Heart left ventricle (tissue), 13 donors: ENCODE measurements around the gene RAB3C.

ENCODE experiments used
- CTCF ChIP-seq, 12 donors: fragments of 200-600 bp; sonication (generic) in 4 of 12; IDR thresholded peaks; one replicate each; pipeline versions ENCODE4 v1.5.0 to v1.8.0; 2018 to 2022; ENCODE audit warnings: antibody characterized with exemption in 12 of 12, mild to moderate bottlenecking in 5 of 12
- POLR2A ChIP-seq, 2 donors: fragments of 450-650 bp; IDR thresholded peaks; one replicate each; pipeline ENCODE4 v1.6.1; 2017; ENCODE audit warnings: antibody characterized with exemption in 2 of 2, mild to moderate bottlenecking in 2 of 2, moderate library complexity in 2 of 2
- donor health status: ischemic (EF 13 %, LVEDD 7.1; RV severe dilation, severe dysfunction).
- donor health status: DM: no; HTN: yes; CAD: no.
- donor health status: DM: no; HTN: no; CAD: no.
- donor health status: ischemic (EF 25% LVEDD 6.9; RV normal size, moderate dysfunction).
- donor health status: ischemic (EF 25% LVEDD 5.7; RV mildly dilated, moderate dysfunction).
- donor health status: ischemic (EF 35%, LVEDD 5.7; RV mildly dilated, moderate dysfunction).
- donor health status: nonischemic (EF 11% LVEDD 7.7; RV severe dilation, severe dysfunction).
- donor health status: DM: yes; HTN: yes; CAD: no.
- donor health status: PGD.
- donor health status: ischemic (EF 29% LVEDD 5.4; RV normal size, mild dysfunction).
- donor health status: nonischemic (EF 23%, LVEDD 6.1; RV moderate dilation, normal function).

GRCh38 chr5:58579781-58580180 lies 3.1 kb upstream of the RAB3C start:
- TF ChIP-seq CTCF (IDR thresholded peaks at IDR 0.05) (no peak), POLR2A (IDR thresholded peaks at IDR 0.05) (no peak)
